HepG2 (cell line): ENCODE measurements around the gene TEKT5. TPM values are rescaled to one million over a fixed set of nuclear protein-coding genes. Genes with fewer than 3 reads are reported as not detected.

Experiments used
- ARNT ChIP-seq: fragments of 450-650 bp; IDR thresholded peaks from 2 replicates; pipeline ENCODE4 v1.6.1; 2017
- ISL2 ChIP-seq: sonication (generic); formaldehyde crosslinking; IDR thresholded peaks from 2 replicates; pipeline ENCODE4 v1.5.0; 2020; ENCODE audit warnings: missing genetic modification reagents
- JUND ChIP-seq: sonication (generic); formaldehyde crosslinking; IDR thresholded peaks from 2 replicates; pipeline ENCODE4 v1.8.0; 2022; ENCODE audit warnings: mild to moderate bottlenecking, missing genetic modification reagents
- NR2F1 ChIP-seq, 2 experiments: fragments of 450-650 bp in 1 of 2; formaldehyde crosslinking in 1 of 2; IDR thresholded peaks; 2 replicates each; pipeline versions ENCODE4 v1.5.0 to v1.6.1; 2016 to 2020; ENCODE audit warnings: mild to moderate bottlenecking in 1 of 2, missing compliant biosample characterization in 1 of 2, missing genetic modification reagents in 1 of 2, moderate library complexity in 1 of 2
- RFX1 ChIP-seq: fragments of 450-650 bp; IDR thresholded peaks from 2 replicates; pipeline ENCODE4 v1.6.1; 2017
- XBP1 ChIP-seq: sonication (generic); formaldehyde crosslinking; IDR thresholded peaks from 2 replicates; pipeline ENCODE4 v1.5.0; 2020; ENCODE audit warnings: missing genetic modification reagents
- ZFX ChIP-seq: sonication (generic); formaldehyde crosslinking; IDR thresholded peaks from 2 replicates; pipeline ENCODE4 v1.4.0; 2020; ENCODE audit warnings: mild to moderate bottlenecking, low read depth, missing genetic modification reagents, moderate library complexity
- ZNF235 ChIP-seq: sonication (generic); formaldehyde crosslinking; IDR thresholded peaks from 2 replicates; pipeline ENCODE4 v1.8.1; 2023; ENCODE audit warnings: mild to moderate bottlenecking, missing genetic modification reagents, borderline replicate concordance
- ZNF841 ChIP-seq: sonication (generic); formaldehyde crosslinking; IDR thresholded peaks from 2 replicates; pipeline ENCODE4 v1.8.1; 2023; ENCODE audit warnings: missing genetic modification reagents, borderline replicate concordance
- ZSCAN29 ChIP-seq: sonication (generic); formaldehyde crosslinking; conservative IDR thresholded peaks from 2 replicates; pipeline ENCODE4 v1.4.0; 2020; ENCODE audit warnings: mild to moderate bottlenecking, missing genetic modification reagents
- polyA plus RNA-seq, 8 experiments: library from polyadenylated mRNA; depleted of rRNA in 3 of 8; stranded (reverse) in 7 of 8; unstranded in 1 of 8; fragments of >200 nt; fragmentation: Illumina TruSeq in 4 of 8; extraction: Trizol in 4 of 8; gene quantifications; 2 replicates each; pipeline versions ENCODE4 v1.2.1 to v1.2.3, GENCODE V29; 2011 to 2016; ENCODE audit warnings: low read depth in 4 of 8, missing spikeins in 1 of 8, mixed read lengths in 1 of 8; ENCODE audit not compliant: insufficient read depth in 1 of 8
- total RNA-seq, 5 experiments: library from RNA; depleted of rRNA; stranded (reverse); fragments of >200 nt; fragmentation: Illumina TruSeq; extraction: Trizol; gene quantifications; 2 replicates each; pipeline ENCODE4 v1.2.3, GENCODE V29; 2016; ENCODE audit warnings: low read depth in 1 of 5
- TF ChIP-seq, protein P1 (sequence below): sonication (generic); formaldehyde crosslinking; IDR thresholded peaks from 2 replicates; pipeline ENCODE4 v1.5.0; 2020; ENCODE audit warnings: mild to moderate bottlenecking, missing genetic modification reagents, borderline replicate concordance
- TF ChIP-seq, protein P2 (sequence below): sonication (generic); formaldehyde crosslinking; IDR thresholded peaks from 2 replicates; pipeline ENCODE4 v1.4.0; 2020; ENCODE audit warnings: mild to moderate bottlenecking, missing genetic modification reagents
- TF ChIP-seq, protein P3 (sequence below): sonication (generic); formaldehyde crosslinking; IDR thresholded peaks from 2 replicates; pipeline ENCODE4 v1.5.0; 2020; ENCODE audit warnings: missing genetic modification reagents
- TF ChIP-seq, protein P4 (sequence below): sonication (generic); formaldehyde crosslinking; IDR thresholded peaks from 2 replicates; pipeline ENCODE4 v1.4.0; 2020; ENCODE audit warnings: missing genetic modification reagents
- TF ChIP-seq, protein P5 (sequence below): sonication (generic); formaldehyde crosslinking; IDR thresholded peaks from 2 replicates; pipeline ENCODE4 v1.4.0; 2020; ENCODE audit warnings: missing genetic modification reagents

The TEKT5 gene
- total and polyA plus RNA-seq, 2 of the 13 experiments (the other 11 are each of a cell fraction or from before 2014, with no cell fraction given): 0.16 TPM; not detected in 1

DNA sequence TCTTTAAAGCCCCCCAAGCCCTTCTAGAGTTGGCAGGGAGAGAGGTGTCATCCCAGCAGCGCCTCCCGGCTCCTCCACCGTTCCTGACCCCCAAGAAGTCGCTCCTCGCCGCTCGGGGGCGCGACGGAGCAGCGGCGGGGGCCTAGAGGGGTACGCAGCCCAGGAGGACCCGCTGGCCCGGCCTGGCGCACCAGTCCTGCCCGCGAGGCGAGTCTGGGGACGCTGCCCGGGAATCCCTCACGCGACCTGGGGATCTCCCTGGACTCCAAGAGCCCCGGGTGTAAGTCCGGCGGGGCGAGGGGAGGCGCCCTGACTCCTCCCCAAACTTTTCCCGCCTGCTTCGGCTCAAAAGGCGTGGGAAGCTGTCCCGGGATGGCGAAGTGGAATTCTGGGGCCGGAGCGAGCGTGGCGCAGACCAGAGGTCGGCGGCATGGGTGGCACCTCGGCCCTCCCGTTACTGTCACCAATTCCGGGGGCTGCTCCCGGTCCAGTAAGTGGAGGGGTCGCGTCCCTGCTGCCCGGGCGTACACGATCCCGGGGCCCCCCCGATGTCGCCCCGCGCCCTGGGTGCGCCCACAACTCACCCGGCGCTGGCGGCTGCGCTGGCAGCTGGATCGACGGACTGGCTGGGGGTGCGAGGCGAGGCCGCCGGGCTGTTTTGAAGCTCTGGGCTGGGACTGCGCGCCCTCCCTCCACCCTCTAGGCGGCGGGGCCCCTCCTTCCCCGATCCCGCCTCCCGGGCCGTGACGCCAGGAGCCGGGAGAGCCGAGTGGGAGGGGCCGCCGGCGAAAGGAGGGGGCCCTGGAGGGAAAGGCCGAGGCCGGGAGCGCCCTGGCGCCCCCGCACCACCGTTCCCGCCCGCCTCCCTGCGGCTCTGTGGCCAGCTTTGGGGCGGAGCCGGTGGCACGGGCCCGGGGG is 114.5 kb downstream of the TEKT5 start, which contains the start of gene EMP2 (continued):
- no peak for TF ChIP-seq ARNT
- no peak; a peak in 1 of 4 replicates for TF ChIP-seq NR2F1 (CRISPR knock-in tag; IDR thresholded peaks at IDR 0.05)
- TF ChIP-seq XBP1 (CRISPR knock-in tag): 0 out of 2 replicates have a peak, but pooled peaks have one; percentile 13
- TF ChIP-seq, protein P1, sequence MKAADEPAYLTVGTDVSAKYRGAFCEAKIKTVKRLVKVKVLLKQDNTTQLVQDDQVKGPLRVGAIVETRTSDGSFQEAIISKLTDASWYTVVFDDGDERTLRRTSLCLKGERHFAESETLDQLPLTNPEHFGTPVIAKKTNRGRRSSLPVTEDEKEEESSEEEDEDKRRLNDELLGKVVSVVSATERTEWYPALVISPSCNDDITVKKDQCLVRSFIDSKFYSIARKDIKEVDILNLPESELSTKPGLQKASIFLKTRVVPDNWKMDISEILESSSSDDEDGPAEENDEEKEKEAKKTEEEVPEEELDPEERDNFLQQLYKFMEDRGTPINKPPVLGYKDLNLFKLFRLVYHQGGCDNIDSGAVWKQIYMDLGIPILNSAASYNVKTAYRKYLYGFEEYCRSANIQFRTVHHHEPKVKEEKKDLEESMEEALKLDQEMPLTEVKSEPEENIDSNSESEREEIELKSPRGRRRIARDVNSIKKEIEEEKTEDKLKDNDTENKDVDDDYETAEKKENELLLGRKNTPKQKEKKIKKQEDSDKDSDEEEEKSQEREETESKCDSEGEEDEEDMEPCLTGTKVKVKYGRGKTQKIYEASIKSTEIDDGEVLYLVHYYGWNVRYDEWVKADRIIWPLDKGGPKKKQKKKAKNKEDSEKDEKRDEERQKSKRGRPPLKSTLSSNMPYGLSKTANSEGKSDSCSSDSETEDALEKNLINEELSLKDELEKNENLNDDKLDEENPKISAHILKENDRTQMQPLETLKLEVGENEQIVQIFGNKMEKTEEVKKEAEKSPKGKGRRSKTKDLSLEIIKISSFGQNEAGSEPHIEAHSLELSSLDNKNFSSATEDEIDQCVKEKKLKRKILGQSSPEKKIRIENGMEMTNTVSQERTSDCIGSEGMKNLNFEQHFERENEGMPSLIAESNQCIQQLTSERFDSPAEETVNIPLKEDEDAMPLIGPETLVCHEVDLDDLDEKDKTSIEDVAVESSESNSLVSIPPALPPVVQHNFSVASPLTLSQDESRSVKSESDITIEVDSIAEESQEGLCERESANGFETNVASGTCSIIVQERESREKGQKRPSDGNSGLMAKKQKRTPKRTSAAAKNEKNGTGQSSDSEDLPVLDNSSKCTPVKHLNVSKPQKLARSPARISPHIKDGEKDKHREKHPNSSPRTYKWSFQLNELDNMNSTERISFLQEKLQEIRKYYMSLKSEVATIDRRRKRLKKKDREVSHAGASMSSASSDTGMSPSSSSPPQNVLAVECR (CRISPR knock-in tag): peak; percentile 95
- TF ChIP-seq, protein P2, sequence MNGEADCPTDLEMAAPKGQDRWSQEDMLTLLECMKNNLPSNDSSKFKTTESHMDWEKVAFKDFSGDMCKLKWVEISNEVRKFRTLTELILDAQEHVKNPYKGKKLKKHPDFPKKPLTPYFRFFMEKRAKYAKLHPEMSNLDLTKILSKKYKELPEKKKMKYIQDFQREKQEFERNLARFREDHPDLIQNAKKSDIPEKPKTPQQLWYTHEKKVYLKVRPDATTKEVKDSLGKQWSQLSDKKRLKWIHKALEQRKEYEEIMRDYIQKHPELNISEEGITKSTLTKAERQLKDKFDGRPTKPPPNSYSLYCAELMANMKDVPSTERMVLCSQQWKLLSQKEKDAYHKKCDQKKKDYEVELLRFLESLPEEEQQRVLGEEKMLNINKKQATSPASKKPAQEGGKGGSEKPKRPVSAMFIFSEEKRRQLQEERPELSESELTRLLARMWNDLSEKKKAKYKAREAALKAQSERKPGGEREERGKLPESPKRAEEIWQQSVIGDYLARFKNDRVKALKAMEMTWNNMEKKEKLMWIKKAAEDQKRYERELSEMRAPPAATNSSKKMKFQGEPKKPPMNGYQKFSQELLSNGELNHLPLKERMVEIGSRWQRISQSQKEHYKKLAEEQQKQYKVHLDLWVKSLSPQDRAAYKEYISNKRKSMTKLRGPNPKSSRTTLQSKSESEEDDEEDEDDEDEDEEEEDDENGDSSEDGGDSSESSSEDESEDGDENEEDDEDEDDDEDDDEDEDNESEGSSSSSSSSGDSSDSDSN: peak; percentile 89
- TF ChIP-seq, protein P3, sequence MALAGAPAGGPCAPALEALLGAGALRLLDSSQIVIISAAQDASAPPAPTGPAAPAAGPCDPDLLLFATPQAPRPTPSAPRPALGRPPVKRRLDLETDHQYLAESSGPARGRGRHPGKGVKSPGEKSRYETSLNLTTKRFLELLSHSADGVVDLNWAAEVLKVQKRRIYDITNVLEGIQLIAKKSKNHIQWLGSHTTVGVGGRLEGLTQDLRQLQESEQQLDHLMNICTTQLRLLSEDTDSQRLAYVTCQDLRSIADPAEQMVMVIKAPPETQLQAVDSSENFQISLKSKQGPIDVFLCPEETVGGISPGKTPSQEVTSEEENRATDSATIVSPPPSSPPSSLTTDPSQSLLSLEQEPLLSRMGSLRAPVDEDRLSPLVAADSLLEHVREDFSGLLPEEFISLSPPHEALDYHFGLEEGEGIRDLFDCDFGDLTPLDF (CRISPR knock-in tag): peak; percentile 93
- TF ChIP-seq JUND: no peak
- TF ChIP-seq ISL2 (CRISPR knock-in tag): peak; percentile 75
- TF ChIP-seq, protein P4, sequence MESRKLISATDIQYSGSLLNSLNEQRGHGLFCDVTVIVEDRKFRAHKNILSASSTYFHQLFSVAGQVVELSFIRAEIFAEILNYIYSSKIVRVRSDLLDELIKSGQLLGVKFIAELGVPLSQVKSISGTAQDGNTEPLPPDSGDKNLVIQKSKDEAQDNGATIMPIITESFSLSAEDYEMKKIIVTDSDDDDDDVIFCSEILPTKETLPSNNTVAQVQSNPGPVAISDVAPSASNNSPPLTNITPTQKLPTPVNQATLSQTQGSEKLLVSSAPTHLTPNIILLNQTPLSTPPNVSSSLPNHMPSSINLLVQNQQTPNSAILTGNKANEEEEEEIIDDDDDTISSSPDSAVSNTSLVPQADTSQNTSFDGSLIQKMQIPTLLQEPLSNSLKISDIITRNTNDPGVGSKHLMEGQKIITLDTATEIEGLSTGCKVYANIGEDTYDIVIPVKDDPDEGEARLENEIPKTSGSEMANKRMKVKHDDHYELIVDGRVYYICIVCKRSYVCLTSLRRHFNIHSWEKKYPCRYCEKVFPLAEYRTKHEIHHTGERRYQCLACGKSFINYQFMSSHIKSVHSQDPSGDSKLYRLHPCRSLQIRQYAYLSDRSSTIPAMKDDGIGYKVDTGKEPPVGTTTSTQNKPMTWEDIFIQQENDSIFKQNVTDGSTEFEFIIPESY (CRISPR knock-in tag): peak; percentile 10; the same call in 1 of the 2 replicates
- TF ChIP-seq ZSCAN29: peak; percentile 72; the same call in 1 of the 2 replicates
- TF ChIP-seq RFX1: no peak
- TF ChIP-seq ZNF235: peak; percentile 93; the same call in 1 of the 2 replicates
- peak; percentile 90 for TF ChIP-seq ZFX (CRISPR knock-in tag)
- TF ChIP-seq ZNF841 (CRISPR knock-in tag): peak; percentile 59; the same call in 1 of the 2 replicates
- TF ChIP-seq, protein P5, sequence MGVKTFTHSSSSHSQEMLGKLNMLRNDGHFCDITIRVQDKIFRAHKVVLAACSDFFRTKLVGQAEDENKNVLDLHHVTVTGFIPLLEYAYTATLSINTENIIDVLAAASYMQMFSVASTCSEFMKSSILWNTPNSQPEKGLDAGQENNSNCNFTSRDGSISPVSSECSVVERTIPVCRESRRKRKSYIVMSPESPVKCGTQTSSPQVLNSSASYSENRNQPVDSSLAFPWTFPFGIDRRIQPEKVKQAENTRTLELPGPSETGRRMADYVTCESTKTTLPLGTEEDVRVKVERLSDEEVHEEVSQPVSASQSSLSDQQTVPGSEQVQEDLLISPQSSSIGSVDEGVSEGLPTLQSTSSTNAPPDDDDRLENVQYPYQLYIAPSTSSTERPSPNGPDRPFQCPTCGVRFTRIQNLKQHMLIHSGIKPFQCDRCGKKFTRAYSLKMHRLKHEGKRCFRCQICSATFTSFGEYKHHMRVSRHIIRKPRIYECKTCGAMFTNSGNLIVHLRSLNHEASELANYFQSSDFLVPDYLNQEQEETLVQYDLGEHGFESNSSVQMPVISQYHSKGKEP (CRISPR knock-in tag): peak; percentile 29; the same call in 1 of the 2 replicates
